ENCODE results near the gene CORO7. TPM values are rescaled to one million over a fixed set of nuclear protein-coding genes. Genes with fewer than 3 reads are reported as not detected.

CORO7 gene
- polyA plus RNA-seq, 1 of the 3 experiments (the other 2 are of a cell fraction) = 25.8 TPM

GRCh38 chr16:4442371-4442770, 26.0 kb upstream of the CORO7 start (continued):
- TF ChIP-seq IRF3 (IDR thresholded peaks at IDR 0.05; ENCODE audit: low read depth, low read length) = no peak

GRCh38 chr16:4437366-4437765, 21.0 kb upstream of the CORO7 start:
- Histone ChIP-seq H4K20me1 (ENCODE audit: insufficient read depth) (no peaks in the 10 kb centered on the region), H3K27ac (ENCODE audit: low read depth in 2 of 2, low read length in 1 of 2) (no peak overlapping the region), H3K4me3 (ENCODE audit: low read depth in 2 of 2, low read length in 1 of 2) (no peak overlapping the region), H3K4me1 (ENCODE audit: control insufficient read depth in 1 of 2, insufficient read depth in 2 of 2, low read depth in 1 of 2, low read length in 1 of 2) (no peaks in the 10 kb centered on the region), H3K4me2 (no peak overlapping the region), H3K36me3 (replicated peaks in 1 of 2; ENCODE audit: control insufficient read depth in 1 of 2, insufficient read depth in 2 of 2, low read length in 1 of 2) (peaks cover 43 to 50% of the 10 kb centered on the region in 2 experiments), H3K9me2 (no peaks in the 10 kb centered on the region), H3K79me2 (ENCODE audit: insufficient read depth) (peaks cover 10% of the 10 kb centered on the region; the same call in 1 of the 2 replicates), H2AFZ (ENCODE audit: low read depth) (no peak overlapping the region), H3K9me3 (no peaks in the 10 kb centered on the region), H3F3A (replicated peaks; ENCODE audit: insufficient read depth) (peaks cover 6% of the 10 kb centered on the region), H3K27me3 (ENCODE audit: insufficient read depth) (no peaks in the 10 kb centered on the region), H3K9ac (no peak overlapping the region)
- 100% methylated on average over 3 of the region's 3 CpGs for WGBS (ENCODE audit: low lambda C conversion rate)
- TF ChIP-seq ZBTB33 (IDR thresholded peaks at IDR 0.05; ENCODE audit: borderline replicate concordance, low read depth) (no peak), ELF1 (IDR thresholded peaks at IDR 0.05) (no peak), JUND (IDR thresholded peaks at IDR 0.05) (no peak), FOXM1 (IDR thresholded peaks at IDR 0.05; ENCODE audit: low read depth) (no peak), SMC3 (IDR thresholded peaks at IDR 0.05; ENCODE audit: low read depth, low read length) (no peak), MAX (IDR thresholded peaks at IDR 0.05; ENCODE audit: low read depth) (no peak)
- ChIA-PET CTCF (interaction anchor here (0.6 kb wide), 1 partner anchor 97 kb away, joined by 5 read pairs; no protein-coding TSS in a partner anchor), POLR2A (interaction anchor here (0.7 kb wide), 1 partner anchor 39 kb away, joined by 3 read pairs; no protein-coding TSS in a partner anchor)
- no peak for DNase-seq

- no peaks in the 10 kb centered on the region for H3K9me2 ChIP-seq
- H3K4me2 ChIP-seq = no peak overlapping the region
- peaks cover 6% of the 10 kb centered on the region for H3F3A ChIP-seq (replicated peaks; ENCODE audit: insufficient read depth)
- H3K4me3 ChIP-seq (ENCODE audit: low read depth in 2 of 2, low read length in 1 of 2) = no peak overlapping the region
- H3K9me3 ChIP-seq = no peaks in the 10 kb centered on the region
- no peak for TF ChIP-seq RCOR1 (IDR thresholded peaks at IDR 0.05; ENCODE audit: low read length)
- TF ChIP-seq GABPA (IDR thresholded peaks at IDR 0.05; ENCODE audit: low read depth) = no peak
- TF ChIP-seq GATA2 (CRISPR knock-in tag; IDR thresholded peaks at IDR 0.05) = no peak
- TF ChIP-seq CTCF (IDR thresholded peaks at IDR 0.05) = no peak
- no peak for TF ChIP-seq REST (IDR thresholded peaks at IDR 0.05; ENCODE audit: low read depth, low read length)
- TF ChIP-seq SIN3A (IDR thresholded peaks at IDR 0.05; ENCODE audit: borderline replicate concordance, low read depth, low read length) = no peak
- TF ChIP-seq RXRA (IDR thresholded peaks at IDR 0.05; ENCODE audit: borderline replicate concordance, low read depth) = no peak
- no peak for TF ChIP-seq MXI1 (IDR thresholded peaks at IDR 0.05; ENCODE audit: low read depth, low read length)
- no peak for TF ChIP-seq FOXM1 (IDR thresholded peaks at IDR 0.05; ENCODE audit: low read depth)
- WGBS (ENCODE audit: low lambda C conversion rate) = 91% methylated on average over 8 of the region's 8 CpGs
- POLR2A ChIA-PET = no interaction called here
- no peaks in the 10 kb centered on the region for H3K27me3 ChIP-seq (ENCODE audit: insufficient read depth)
- H3K79me2 ChIP-seq (ENCODE audit: insufficient read depth) = peaks cover 17% of the 10 kb centered on the region; the same call in 1 of the 2 replicates
- no peak overlapping the region for H3K27ac ChIP-seq (ENCODE audit: low read depth in 2 of 2, low read length in 1 of 2)
- H2AFZ ChIP-seq (ENCODE audit: low read depth) = no peak overlapping the region
- no peaks in the 10 kb centered on the region for H4K20me1 ChIP-seq (ENCODE audit: insufficient read depth)
- peaks cover 37 to 39% of the 10 kb centered on the region in 2 experiments for H3K36me3 ChIP-seq (replicated peaks in 1 of 2; ENCODE audit: control insufficient read depth in 1 of 2, insufficient read depth in 2 of 2, low read length in 1 of 2)
- CTCF ChIA-PET = no interaction called here
- no peaks in the 10 kb centered on the region for H3K4me1 ChIP-seq (ENCODE audit: control insufficient read depth in 1 of 2, insufficient read depth in 2 of 2, low read depth in 1 of 2, low read length in 1 of 2)
- DNase-seq = no peak
- no peak overlapping the region for H3K9ac ChIP-seq
These were observed 19.1 kb upstream of the CORO7 start for GRCh38 chr16:4435337-4436067.

All from SK-N-SH (cell line).